GM18508 (cell line): ENCODE results near the gene SMAD3.
A peak's percentile ranks its signal among the peaks of the same experiment; 100 is the strongest.
"Not testable (repeated sequence)": the region's sequence is repeated elsewhere in the genome, so short reads cannot be mapped to it uniquely, and the experiment has no call there.

Experiments used
- ATAC-seq: cut with Tn5 transposase; IDR thresholded peaks from one replicate; pipeline ENCODE4 v1.9.1; 2021; ENCODE audit warnings: moderate number of reproducible peaks; ENCODE audit not compliant: insufficient read depth, unreplicated experiment

Gene SMAD3

GRCh38 chr15:67107014-67107812 is 41.8 kb downstream of the SMAD3 start:
- ATAC-seq, result no peak

- no peak for ATAC-seq
These were observed 42.9 kb downstream of the SMAD3 start for GRCh38 chr15:67108122-67108961.

- ATAC-seq, result no peak
These were observed 44.0 kb downstream of the SMAD3 start for GRCh38 chr15:67109141-67110034.

- ATAC-seq, result peak; percentile 40
These were observed 45.0 kb downstream of the SMAD3 start for GRCh38 chr15:67110361-67110781.

- ATAC-seq, result no peak
These were observed 45.8 kb downstream of the SMAD3 start for GRCh38 chr15:67110958-67111864.

GRCh38 chr15:67114046-67114445 is 48.6 kb downstream of the SMAD3 start:
- ATAC-seq, result no peak

- ATAC-seq, result no peak
These were observed 49.6 kb downstream of the SMAD3 start for GRCh38 chr15:67114846-67115585.

GRCh38 chr15:67115586-67115969 is 50.2 kb downstream of the SMAD3 start:
- ATAC-seq, result no peak

GRCh38 chr15:67116742-67117141 is 51.3 kb downstream of the SMAD3 start:
- ATAC-seq, result no peak

- no peak for ATAC-seq
These were observed 52.0 kb downstream of the SMAD3 start for GRCh38 chr15:67117370-67117769.

GRCh38 chr15:67118808-67119207 is 53.4 kb downstream of the SMAD3 start:
- no peak for ATAC-seq

- no peak for ATAC-seq
These were observed 53.9 kb downstream of the SMAD3 start for GRCh38 chr15:67119238-67119846.

GRCh38 chr15:67120009-67120838 is 54.8 kb downstream of the SMAD3 start:
- no peak for ATAC-seq

- no peak for ATAC-seq
These were observed 55.6 kb downstream of the SMAD3 start for GRCh38 chr15:67120839-67121643.

GRCh38 chr15:67121644-67122605 is 56.5 kb downstream of the SMAD3 start:
- no peak for ATAC-seq

- not testable (repeated sequence) for ATAC-seq
These were observed 57.4 kb downstream of the SMAD3 start for GRCh38 chr15:67122816-67123215.
